Measurements from ENCODE around the gene MAP3K19.
"Not testable (repeated sequence)": the region's sequence is repeated elsewhere in the genome, so short reads cannot be mapped to it uniquely, and the experiment has no call there.

- not testable (repeated sequence) for TF ChIP-seq CTCF (IDR thresholded peaks at IDR 0.05; ENCODE audit: borderline replicate concordance, extremely low read depth, low read length, poor library complexity, severe bottlenecking); EZH2 (IDR thresholded peaks at IDR 0.05; ENCODE audit: borderline replicate concordance, low read depth, low read length, severe bottlenecking)
Measured at GRCh38 chr2:135089597-135089996, 42.4 kb upstream of the MAP3K19 start.

All from DND-41 (cell line).